ENCODE results near the gene CDH16.

DNA sequence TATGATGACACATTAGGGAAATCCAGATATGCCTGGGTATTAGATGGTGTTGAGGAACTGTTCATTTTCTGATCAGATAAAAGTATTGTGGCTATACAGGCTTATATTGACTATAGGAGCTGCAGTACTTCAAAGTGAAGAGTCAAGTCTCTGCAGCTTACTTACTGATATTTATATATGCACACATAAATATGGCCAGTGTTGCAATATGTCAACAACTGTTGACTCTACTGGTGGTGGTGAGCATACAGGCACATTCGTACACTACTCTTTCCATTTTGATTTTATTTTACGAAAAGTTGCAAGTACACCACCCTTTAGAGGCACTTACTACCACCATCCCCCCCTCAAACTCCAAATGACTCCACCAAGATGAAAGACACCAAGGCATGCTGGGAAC, 13.0 kb upstream of the CDH16 start:
- TF ChIP-seq, protein P1, sequence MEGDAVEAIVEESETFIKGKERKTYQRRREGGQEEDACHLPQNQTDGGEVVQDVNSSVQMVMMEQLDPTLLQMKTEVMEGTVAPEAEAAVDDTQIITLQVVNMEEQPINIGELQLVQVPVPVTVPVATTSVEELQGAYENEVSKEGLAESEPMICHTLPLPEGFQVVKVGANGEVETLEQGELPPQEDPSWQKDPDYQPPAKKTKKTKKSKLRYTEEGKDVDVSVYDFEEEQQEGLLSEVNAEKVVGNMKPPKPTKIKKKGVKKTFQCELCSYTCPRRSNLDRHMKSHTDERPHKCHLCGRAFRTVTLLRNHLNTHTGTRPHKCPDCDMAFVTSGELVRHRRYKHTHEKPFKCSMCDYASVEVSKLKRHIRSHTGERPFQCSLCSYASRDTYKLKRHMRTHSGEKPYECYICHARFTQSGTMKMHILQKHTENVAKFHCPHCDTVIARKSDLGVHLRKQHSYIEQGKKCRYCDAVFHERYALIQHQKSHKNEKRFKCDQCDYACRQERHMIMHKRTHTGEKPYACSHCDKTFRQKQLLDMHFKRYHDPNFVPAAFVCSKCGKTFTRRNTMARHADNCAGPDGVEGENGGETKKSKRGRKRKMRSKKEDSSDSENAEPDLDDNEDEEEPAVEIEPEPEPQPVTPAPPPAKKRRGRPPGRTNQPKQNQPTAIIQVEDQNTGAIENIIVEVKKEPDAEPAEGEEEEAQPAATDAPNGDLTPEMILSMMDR (IDR thresholded peaks at IDR 0.05; ENCODE audit: poor library complexity): no peak
- TF ChIP-seq EZH2phosphoT487 (IDR thresholded peaks at IDR 0.05; ENCODE audit: low read depth, severe bottlenecking, unreplicated experiment) (no peak), EZH2 (IDR thresholded peaks at IDR 0.05; ENCODE audit: borderline replicate concordance) (no peak)

Measured in hepatocyte (in vitro differentiated cells).